Neural progenitor cell (in vitro differentiated cells): ENCODE results near the gene ASB1.

Experiments used
- EZH2 ChIP-seq: fragments of 200-600 bp; sonication (generic); IDR thresholded peaks from 2 replicates; pipeline ENCODE4 v1.6.1; 2017; ENCODE audit warnings: antibody characterized with exemption, mild to moderate bottlenecking, moderate library complexity
- EZH2phosphoT487 ChIP-seq: fragments of 200-600 bp; sonication (generic); IDR thresholded peaks from 2 replicates; pipeline ENCODE4 v1.6.1; 2017; ENCODE audit warnings: antibody characterized with exemption
- TF ChIP-seq, protein P1 (sequence below): fragments of 200-600 bp; sonication (generic); IDR thresholded peaks from 2 replicates; pipeline ENCODE4 v1.5.1; 2017; ENCODE audit warnings: antibody characterized with exemption, mild to moderate bottlenecking

DNA sequence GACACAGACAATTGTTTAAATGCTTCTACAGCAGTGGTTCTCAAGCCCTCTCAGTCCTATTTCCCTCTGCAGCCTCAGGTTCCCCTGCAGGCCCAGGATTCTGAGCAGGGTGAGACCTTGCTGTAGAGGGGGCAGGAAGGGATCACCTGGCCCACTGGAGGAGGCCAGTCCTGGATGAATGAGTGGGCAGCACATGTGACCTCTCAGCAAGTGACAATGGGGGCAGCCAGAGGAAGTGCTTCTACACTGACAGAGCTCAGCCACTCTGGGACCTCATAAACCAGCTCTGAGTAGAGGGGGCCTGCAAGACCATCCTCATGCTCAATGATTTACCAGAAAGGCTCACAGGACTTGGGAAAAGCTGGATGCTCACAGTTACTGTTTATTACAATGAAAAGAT lies 63.2 kb downstream of the ASB1 start:
- TF ChIP-seq, protein P1, sequence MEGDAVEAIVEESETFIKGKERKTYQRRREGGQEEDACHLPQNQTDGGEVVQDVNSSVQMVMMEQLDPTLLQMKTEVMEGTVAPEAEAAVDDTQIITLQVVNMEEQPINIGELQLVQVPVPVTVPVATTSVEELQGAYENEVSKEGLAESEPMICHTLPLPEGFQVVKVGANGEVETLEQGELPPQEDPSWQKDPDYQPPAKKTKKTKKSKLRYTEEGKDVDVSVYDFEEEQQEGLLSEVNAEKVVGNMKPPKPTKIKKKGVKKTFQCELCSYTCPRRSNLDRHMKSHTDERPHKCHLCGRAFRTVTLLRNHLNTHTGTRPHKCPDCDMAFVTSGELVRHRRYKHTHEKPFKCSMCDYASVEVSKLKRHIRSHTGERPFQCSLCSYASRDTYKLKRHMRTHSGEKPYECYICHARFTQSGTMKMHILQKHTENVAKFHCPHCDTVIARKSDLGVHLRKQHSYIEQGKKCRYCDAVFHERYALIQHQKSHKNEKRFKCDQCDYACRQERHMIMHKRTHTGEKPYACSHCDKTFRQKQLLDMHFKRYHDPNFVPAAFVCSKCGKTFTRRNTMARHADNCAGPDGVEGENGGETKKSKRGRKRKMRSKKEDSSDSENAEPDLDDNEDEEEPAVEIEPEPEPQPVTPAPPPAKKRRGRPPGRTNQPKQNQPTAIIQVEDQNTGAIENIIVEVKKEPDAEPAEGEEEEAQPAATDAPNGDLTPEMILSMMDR = no peak
- no peak for TF ChIP-seq EZH2
- no peak for TF ChIP-seq EZH2phosphoT487
